ENCODE measurements around the gene AMPD2.

Gene AMPD2

GRCh38 chr1:109619576-109620400 lies at the start of gene AMPD2, which contains the start of gene GNAT2:
Gene AMPD2 (plus strand): TSS chr1:109619837. CDS start chr1:109621176, 1,339 bp downstream.
Gene GNAT2 (minus strand): TSS chr1:109619616. CDS start chr1:109612870, 6,746 bp downstream.
- peak; percentile 10 for DNase-seq

GRCh38 chr1:109570414-109570813 lies 49.2 kb upstream of the AMPD2 start:
- DNase-seq: no peak

- no peak for DNase-seq
These were observed 45.9 kb upstream of the AMPD2 start for GRCh38 chr1:109573785-109574184.

GRCh38 chr1:109578947-109579443 lies 40.6 kb upstream of the AMPD2 start:
- no peak for DNase-seq

GRCh38 chr1:109579491-109579890 lies 40.1 kb upstream of the AMPD2 start:
- DNase-seq: no peak

GRCh38 chr1:109582021-109582420 lies 37.6 kb upstream of the AMPD2 start:
- no peak for DNase-seq

- DNase-seq: no peak
These were observed 34.9 kb upstream of the AMPD2 start for GRCh38 chr1:109584766-109585165.

GRCh38 chr1:109586055-109586454 lies 33.6 kb upstream of the AMPD2 start:
- DNase-seq: no peak

GRCh38 chr1:109589177-109589576 lies 30.5 kb upstream of the AMPD2 start:
- DNase-seq: no peak

GRCh38 chr1:109589679-109590078 lies 30.0 kb upstream of the AMPD2 start:
- no peak for DNase-seq

GRCh38 chr1:109592916-109593315 lies 26.7 kb upstream of the AMPD2 start:
- no peak for DNase-seq

- DNase-seq: no peak
These were observed 24.1 kb upstream of the AMPD2 start for GRCh38 chr1:109595531-109595930.

- no peak for DNase-seq
These were observed 21.5 kb upstream of the AMPD2 start for GRCh38 chr1:109598156-109598555.

GRCh38 chr1:109598655-109599054 lies 21.0 kb upstream of the AMPD2 start:
- DNase-seq: no peak

GRCh38 chr1:109603229-109603628 lies 16.4 kb upstream of the AMPD2 start:
- no peak for DNase-seq

GRCh38 chr1:109605381-109605780 lies 14.3 kb upstream of the AMPD2 start:
- no peak for DNase-seq

- no peak for DNase-seq
These were observed 9.8 kb upstream of the AMPD2 start for GRCh38 chr1:109609881-109610280.

- no peak for DNase-seq
These were observed 8.9 kb upstream of the AMPD2 start for GRCh38 chr1:109610609-109611307.

GRCh38 chr1:109611308-109611990 lies 8.2 kb upstream of the AMPD2 start:
- no peak for DNase-seq

- no peak for DNase-seq
These were observed 6.1 kb upstream of the AMPD2 start for GRCh38 chr1:109613361-109614147.

- DNase-seq: no peak
These were observed 3.8 kb upstream of the AMPD2 start for GRCh38 chr1:109615879-109616278.

GRCh38 chr1:109616391-109616790 lies 3.2 kb upstream of the AMPD2 start:
- no peak for DNase-seq
